HFFc6 (cell line): ENCODE measurements around the gene CYP3A7. TPM values are rescaled to one million over a fixed set of nuclear protein-coding genes. Genes with fewer than 3 reads are reported as not detected.

Experiments used
- DNase-seq: peaks from one replicate; pipeline ENCODE4 v3.0.0-alpha.2; 2018
- H3K27ac Mint-ChIP-seq: 2 replicates; pipeline ENCODE4 v1.8.0; 2020; ENCODE audit warnings: mild to moderate bottlenecking, mixed read lengths
- H3K27me3 Mint-ChIP-seq: 2 replicates; pipeline ENCODE4 v1.8.0; 2021; ENCODE audit warnings: mild to moderate bottlenecking, moderate library complexity, mixed read lengths; ENCODE audit not compliant: insufficient read depth
- H3K36me3 Mint-ChIP-seq: 2 replicates; pipeline ENCODE4 v1.8.0; 2021; ENCODE audit warnings: low read depth, mixed read lengths
- H3K4me1 Mint-ChIP-seq: 2 replicates; pipeline ENCODE4 v1.8.0; 2020; ENCODE audit warnings: low read depth, mixed read lengths
- H3K4me3 Mint-ChIP-seq: 2 replicates; pipeline ENCODE4 v1.8.0; 2020; ENCODE audit warnings: mild to moderate bottlenecking, moderate library complexity, mixed read lengths
- H3K9me3 Mint-ChIP-seq: 2 replicates; pipeline ENCODE4 v1.8.0; 2020; ENCODE audit warnings: mild to moderate bottlenecking, mixed read lengths
- CTCF ChIP-seq: fragments of 200-600 bp; sonication (generic); IDR thresholded peaks from 2 replicates; pipeline ENCODE4 v1.5.0; 2021; ENCODE audit warnings: antibody characterized with exemption, mild to moderate bottlenecking
- long read RNA-seq: library from polyadenylated mRNA; unstranded; transcript quantifications from one replicate; pipeline ENCODE4 v2.0.0, GENCODE V29; 2019
- total RNA-seq, 6 experiments: library from RNA; stranded (reverse); fragmentation: NEBNext Ultra II Directional; extraction: Animal tissue kit (Norgen Biotek cat#: 25700); gene quantifications; 2 replicates in 1 of 6; 3 replicates in 5 of 6; pipeline ENCODE4 v1.2.3, GENCODE V29; 2021

Gene CYP3A7
- under 1 TPM in 1 of 6 experiments, not detected in 5; 0.09 TPM for total RNA-seq
- long read RNA-seq, result 0 reads

DNA sequence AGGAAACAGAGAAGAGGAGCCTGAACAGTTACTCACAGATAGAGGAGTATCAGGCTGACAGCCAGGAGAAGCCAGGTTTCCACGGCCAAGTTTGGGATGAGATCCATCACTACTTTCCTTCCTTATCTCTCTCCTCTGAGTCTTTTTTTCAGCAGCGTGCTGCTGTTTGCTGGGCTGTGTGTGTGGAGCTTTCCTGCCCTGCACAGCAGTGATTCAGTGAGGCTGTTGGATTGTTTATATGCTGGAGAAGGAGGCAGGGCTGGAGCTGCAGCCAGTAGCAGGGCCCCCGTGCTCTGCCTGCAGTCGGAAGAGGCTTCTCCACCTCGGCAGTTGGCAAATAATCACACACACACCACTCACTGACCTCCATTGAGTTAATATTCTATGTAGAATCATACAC is at the start of gene CYP3A7:
Gene CYP3A7, minus strand, starts transcription at position 210 of the 400 bp plus-strand sequence. Its CDS starts 103 bp downstream, at position 107.
- no peaks in the 10 kb centered on the region for H3K36me3 Mint-ChIP-seq
- no peaks in the 10 kb centered on the region for H3K9me3 Mint-ChIP-seq
- H3K4me3 Mint-ChIP-seq, result no peak within 1 kb of the TSS
- no peak for DNase-seq
- H3K27me3 Mint-ChIP-seq, result peaks cover 13% of the 10 kb centered on the region
- TF ChIP-seq CTCF, result no peak
- no peak within 1 kb of the TSS for H3K27ac Mint-ChIP-seq
- peaks cover 12% of the 10 kb centered on the region for H3K4me1 Mint-ChIP-seq

DNA sequence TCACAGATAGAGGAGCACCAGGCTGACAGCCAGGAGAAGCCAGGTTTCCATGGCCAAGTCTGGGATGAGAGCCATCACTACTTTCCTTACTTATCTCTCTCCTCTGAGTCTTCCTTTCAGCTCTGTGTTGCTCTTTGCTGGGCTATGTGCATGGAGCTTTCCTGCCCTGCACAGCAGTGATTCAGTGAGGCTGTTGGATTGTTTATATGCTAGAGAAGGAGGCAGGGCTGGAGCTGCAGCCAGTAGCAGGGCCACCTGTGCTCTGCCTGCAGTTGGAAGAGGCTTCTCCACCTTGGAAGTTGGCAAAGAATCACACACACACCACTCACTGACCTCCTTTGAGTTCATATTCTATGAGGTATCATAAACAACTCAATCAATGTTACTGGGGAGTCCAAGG is 49.0 kb upstream of the CYP3A7 start, which contains the start of gene CYP3A4:
Gene CYP3A4, minus strand, starts transcription at position 178 of the 400 bp plus-strand sequence. Its CDS starts 103 bp downstream, at position 75.
- no peak for DNase-seq
- Mint-ChIP-seq H3K9me3 (no peaks in the 10 kb centered on the region), H3K27ac (no peak within 1 kb of the TSS), H3K36me3 (no peaks in the 10 kb centered on the region), H3K4me1 (peaks cover 8% of the 10 kb centered on the region), H3K4me3 (no peak within 1 kb of the TSS), H3K27me3 (peaks cover 19% of the 10 kb centered on the region)
- TF ChIP-seq CTCF, result no peak

DNA sequence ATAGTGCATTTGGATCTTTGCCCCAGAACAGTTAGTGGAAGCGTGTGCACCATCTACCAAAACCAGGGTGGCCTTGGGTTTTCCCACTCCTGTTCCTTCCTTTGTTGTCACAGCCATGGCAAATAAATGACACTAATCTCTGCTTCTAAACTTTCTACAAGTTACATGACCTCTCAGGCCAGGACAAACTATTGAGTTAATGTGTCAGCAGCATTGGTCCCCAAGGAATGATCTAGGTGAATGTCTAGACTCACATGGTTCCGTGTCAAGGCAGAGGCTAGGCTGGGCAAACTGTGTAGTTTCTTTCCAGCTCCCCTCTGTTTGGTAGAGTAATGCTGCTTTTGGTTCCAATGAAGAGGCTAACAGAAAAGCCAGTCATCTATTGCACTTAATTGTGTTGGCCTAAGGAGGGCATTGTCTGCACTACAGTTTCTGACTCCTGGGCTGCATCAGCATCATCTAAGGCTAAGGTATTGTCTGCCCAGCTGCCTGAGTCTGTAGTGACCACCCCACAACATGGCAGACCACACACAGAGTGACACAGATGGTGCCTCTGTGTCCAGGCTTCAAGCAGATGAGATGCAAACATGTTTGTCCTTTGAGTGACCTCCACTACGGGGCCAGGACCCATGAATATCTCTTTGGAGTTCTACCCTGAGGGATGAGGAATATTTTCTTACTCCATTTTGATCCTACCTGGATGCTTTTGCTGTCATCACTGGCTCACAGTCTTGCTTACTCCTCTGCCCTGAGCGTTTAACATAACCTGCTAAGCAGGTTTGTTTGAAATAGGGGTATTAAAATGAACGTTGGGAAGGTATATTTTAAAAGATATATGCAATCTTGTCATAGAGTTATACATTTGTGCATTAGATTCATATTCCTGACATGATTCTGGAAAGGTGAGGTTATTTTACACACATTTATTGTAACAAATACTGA is 47.3 kb upstream of the CYP3A7 start:
- Mint-ChIP-seq H3K9me3 (no peaks in the 10 kb centered on the region), H3K27ac (no peak overlapping the region), H3K4me3 (no peak overlapping the region), H3K27me3 (peaks cover 18% of the 10 kb centered on the region), H3K4me1 (no peaks in the 10 kb centered on the region), H3K36me3 (no peaks in the 10 kb centered on the region)
- TF ChIP-seq CTCF, result no peak
- no peak for DNase-seq

- peaks cover 17% of the 10 kb centered on the region for H3K27me3 Mint-ChIP-seq
- TF ChIP-seq CTCF, result no peak
- no peak overlapping the region for H3K27ac Mint-ChIP-seq
- H3K4me1 Mint-ChIP-seq, result no peaks in the 10 kb centered on the region
- no peak for DNase-seq
- no peaks in the 10 kb centered on the region for H3K9me3 Mint-ChIP-seq
- no peaks in the 10 kb centered on the region for H3K36me3 Mint-ChIP-seq
- no peak overlapping the region for H3K4me3 Mint-ChIP-seq
These were observed 45.6 kb upstream of the CYP3A7 start for GRCh38 chr7:99780588-99780987.

- no peaks in the 10 kb centered on the region for H3K9me3 Mint-ChIP-seq
- no peaks in the 10 kb centered on the region for H3K36me3 Mint-ChIP-seq
- DNase-seq, result no peak
- no peak for TF ChIP-seq CTCF
- no peaks in the 10 kb centered on the region for H3K4me1 Mint-ChIP-seq
- H3K4me3 Mint-ChIP-seq, result no peak overlapping the region
- H3K27ac Mint-ChIP-seq, result no peak overlapping the region
- H3K27me3 Mint-ChIP-seq, result peaks cover 18% of the 10 kb centered on the region
These were observed 45.0 kb upstream of the CYP3A7 start for GRCh38 chr7:99779949-99780348.
